ENCODE measurements around the gene ETV5. TPM values are rescaled to one million over a fixed set of nuclear protein-coding genes. Genes with fewer than 3 reads are reported as not detected.

Gene ETV5
- polyA plus RNA-seq, 1 of the 3 experiments (the other 2 are of a cell fraction): 20.9 TPM

DNA sequence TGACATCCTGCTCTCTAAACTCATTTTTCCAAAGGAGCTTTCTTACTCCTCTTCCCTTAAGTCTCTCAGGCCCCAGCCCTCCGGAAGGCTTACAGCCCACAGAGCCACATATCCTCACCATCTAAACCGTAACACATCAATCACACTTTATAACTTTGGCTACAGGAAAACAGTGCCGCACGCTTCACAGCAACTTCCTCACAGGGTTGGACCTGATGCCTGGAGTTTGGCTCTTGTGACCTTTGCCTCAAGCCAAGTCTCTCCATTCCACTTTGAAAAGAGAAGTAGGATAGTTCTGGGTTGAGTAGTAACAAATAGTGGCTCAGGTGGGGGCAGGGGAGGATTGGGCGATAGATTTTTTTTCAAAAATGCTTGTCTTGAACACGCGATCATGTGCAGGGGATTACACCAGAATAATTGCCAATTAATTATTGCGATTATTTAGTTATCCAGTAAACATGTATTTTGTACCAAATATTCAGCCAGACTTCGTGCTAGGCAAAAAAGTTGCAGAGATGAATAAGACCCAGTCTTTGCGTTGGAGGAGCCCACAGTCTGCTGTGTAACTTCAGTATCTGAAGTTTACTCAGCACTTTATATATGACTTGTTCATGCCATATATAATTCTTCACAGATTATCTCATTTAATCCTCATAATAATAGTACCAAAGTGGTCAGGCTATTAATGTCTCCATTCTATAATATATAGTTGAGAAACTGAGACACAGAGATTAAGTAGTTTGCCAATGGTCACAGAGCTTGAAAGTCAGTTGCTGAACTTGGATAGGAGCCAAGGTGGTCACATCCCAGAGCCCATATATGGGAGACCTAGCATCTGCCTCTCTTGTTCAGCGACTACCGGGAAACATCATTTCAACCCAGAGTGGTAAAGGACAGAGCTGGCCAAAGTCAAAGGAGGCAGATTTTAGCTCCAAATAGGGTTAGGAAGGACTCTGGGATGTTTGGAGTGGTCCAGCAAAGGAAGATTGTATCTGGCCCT lies 2.4 kb upstream of the ETV5 start:
- TF ChIP-seq FOXJ3 (CRISPR knock-in tag; IDR thresholded peaks at IDR 0.05): no peak
- TF ChIP-seq JUND (IDR thresholded peaks at IDR 0.05): no peak
- no peak for TF ChIP-seq EZH2phosphoT487 (IDR thresholded peaks at IDR 0.05; ENCODE audit: borderline replicate concordance, low read depth)
- no peak for TF ChIP-seq ELF1 (IDR thresholded peaks at IDR 0.05)
- no peak for TF ChIP-seq TAF1 (IDR thresholded peaks at IDR 0.05; ENCODE audit: borderline replicate concordance, low read depth, low read length)
- no peak for TF ChIP-seq SMC3 (IDR thresholded peaks at IDR 0.05; ENCODE audit: low read depth, low read length)
- TF ChIP-seq YY1 (IDR thresholded peaks at IDR 0.05; ENCODE audit: low read depth): no peak
- TF ChIP-seq, protein P1, sequence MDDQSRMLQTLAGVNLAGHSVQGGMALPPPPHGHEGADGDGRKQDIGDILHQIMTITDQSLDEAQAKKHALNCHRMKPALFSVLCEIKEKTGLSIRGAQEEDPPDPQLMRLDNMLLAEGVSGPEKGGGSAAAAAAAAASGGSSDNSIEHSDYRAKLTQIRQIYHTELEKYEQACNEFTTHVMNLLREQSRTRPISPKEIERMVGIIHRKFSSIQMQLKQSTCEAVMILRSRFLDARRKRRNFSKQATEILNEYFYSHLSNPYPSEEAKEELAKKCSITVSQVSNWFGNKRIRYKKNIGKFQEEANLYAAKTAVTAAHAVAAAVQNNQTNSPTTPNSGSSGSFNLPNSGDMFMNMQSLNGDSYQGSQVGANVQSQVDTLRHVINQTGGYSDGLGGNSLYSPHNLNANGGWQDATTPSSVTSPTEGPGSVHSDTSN (IDR thresholded peaks at IDR 0.05): no peak
- TF ChIP-seq, protein P2, sequence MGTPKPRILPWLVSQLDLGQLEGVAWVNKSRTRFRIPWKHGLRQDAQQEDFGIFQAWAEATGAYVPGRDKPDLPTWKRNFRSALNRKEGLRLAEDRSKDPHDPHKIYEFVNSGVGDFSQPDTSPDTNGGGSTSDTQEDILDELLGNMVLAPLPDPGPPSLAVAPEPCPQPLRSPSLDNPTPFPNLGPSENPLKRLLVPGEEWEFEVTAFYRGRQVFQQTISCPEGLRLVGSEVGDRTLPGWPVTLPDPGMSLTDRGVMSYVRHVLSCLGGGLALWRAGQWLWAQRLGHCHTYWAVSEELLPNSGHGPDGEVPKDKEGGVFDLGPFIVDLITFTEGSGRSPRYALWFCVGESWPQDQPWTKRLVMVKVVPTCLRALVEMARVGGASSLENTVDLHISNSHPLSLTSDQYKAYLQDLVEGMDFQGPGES (IDR thresholded peaks at IDR 0.05; ENCODE audit: low read depth, low read length): no peak
- peaks cover 12 to 18% of the 10 kb centered on the region in 2 experiments for H3K4me1 ChIP-seq (ENCODE audit: control insufficient read depth in 1 of 2, insufficient read depth in 2 of 2, low read depth in 1 of 2, low read length in 1 of 2)
- H3F3A ChIP-seq (replicated peaks; ENCODE audit: insufficient read depth): peaks cover 3% of the 10 kb centered on the region
- no peaks in the 10 kb centered on the region for H3K36me3 ChIP-seq (replicated peaks in 1 of 2; ENCODE audit: control insufficient read depth in 1 of 2, insufficient read depth in 2 of 2, low read length in 1 of 2)
- no peak for DNase-seq
- H2AFZ ChIP-seq (ENCODE audit: low read depth): no peak overlapping the region
- peaks cover 25% of the 10 kb centered on the region for H3K79me2 ChIP-seq (ENCODE audit: insufficient read depth)
- no peaks in the 10 kb centered on the region; the same call in 1 of the 2 replicates for H3K27me3 ChIP-seq (ENCODE audit: insufficient read depth)
- no peaks in the 10 kb centered on the region for H4K20me1 ChIP-seq (ENCODE audit: insufficient read depth)
- POLR2A ChIA-PET: no interaction called here
- H3K27ac ChIP-seq (ENCODE audit: low read depth in 2 of 2, low read length in 1 of 2): no peak overlapping the region
- H3K4me3 ChIP-seq (ENCODE audit: low read depth in 2 of 2, low read length in 1 of 2): no peak overlapping the region
- no peaks in the 10 kb centered on the region for H3K9me3 ChIP-seq
- WGBS (ENCODE audit: low lambda C conversion rate): 94% methylated on average over 12 of the region's 12 CpGs
- CTCF ChIA-PET: interaction anchor here (1.5 to 2.5 kb wide), 3 partner anchors 82 to 429 kb away, joined by 3 to 8 read pairs (median 7); no protein-coding TSS in a partner anchor
- no peaks in the 10 kb centered on the region for H3K9me2 ChIP-seq
- no peak overlapping the region for H3K9ac ChIP-seq
- no peak overlapping the region for H3K4me2 ChIP-seq

DNA sequence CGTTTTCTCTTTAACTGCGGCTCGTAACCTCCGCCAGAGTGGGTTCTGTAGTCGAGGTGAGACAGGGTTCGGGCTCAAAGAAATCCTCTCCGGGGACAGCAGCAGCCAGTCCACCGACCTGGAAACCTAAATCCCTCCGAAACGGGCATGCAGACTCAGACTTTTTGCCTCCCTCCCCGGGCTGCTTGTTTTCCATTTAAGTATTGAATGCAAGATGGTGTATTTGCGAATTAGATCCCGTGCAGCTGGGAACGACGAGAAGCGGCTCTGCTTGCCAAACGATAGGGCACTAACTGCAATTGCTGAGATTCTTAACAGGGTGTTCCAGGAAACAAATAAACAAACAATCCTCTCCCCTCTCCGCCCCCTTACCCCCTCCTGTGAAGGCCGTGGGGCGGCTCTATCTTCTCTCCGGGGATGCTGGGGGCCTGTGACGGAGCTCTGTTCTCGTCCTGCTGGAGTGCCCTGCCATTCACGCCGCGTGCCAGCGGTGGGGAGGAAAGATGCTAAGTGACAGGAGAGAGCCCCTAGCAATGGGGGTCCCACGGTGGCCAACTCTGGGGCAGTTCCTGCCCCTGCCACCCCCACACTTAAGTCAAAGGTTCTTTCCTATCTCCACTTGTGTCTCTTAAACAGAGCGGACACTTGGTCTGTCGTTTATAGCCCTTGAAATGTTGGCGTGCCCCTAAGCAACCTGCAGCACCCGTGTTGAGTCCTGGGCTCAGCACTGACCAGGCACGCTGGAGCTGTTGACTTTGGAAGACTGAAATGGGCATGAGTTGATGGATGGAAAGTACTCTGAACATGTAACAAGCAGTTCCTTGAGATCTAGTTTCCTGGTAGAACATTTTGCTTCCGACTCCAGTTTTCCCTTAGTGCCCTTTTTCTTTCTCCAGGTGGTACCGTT lies 1.3 kb upstream of the ETV5 start:
- Histone ChIP-seq H3K36me3 (replicated peaks in 1 of 2; ENCODE audit: control insufficient read depth in 1 of 2, insufficient read depth in 2 of 2, low read length in 1 of 2) (peaks cover 1 to 3% of the 10 kb centered on the region in 2 experiments), H3K79me2 (ENCODE audit: insufficient read depth) (peaks cover 36% of the 10 kb centered on the region), H3F3A (replicated peaks; ENCODE audit: insufficient read depth) (peaks cover 6% of the 10 kb centered on the region), H3K9me3 (no peaks in the 10 kb centered on the region), H3K9me2 (no peaks in the 10 kb centered on the region), H2AFZ (ENCODE audit: low read depth) (peak overlapping the region; percentile 98), H3K27ac (ENCODE audit: low read depth in 2 of 2, low read length in 1 of 2) (peak overlapping the region; percentile 93 to 97), H3K4me2 (peak overlapping the region; percentile 90), H4K20me1 (ENCODE audit: insufficient read depth) (no peaks in the 10 kb centered on the region), H3K9ac (peak overlapping the region; percentile 88), H3K27me3 (ENCODE audit: insufficient read depth) (no peaks in the 10 kb centered on the region; the same call in 1 of the 2 replicates), H3K4me3 (ENCODE audit: low read depth in 2 of 2, low read length in 1 of 2) (peak overlapping the region; percentile 61 to 65), H3K4me1 (ENCODE audit: control insufficient read depth in 1 of 2, insufficient read depth in 2 of 2, low read depth in 1 of 2, low read length in 1 of 2) (peaks cover 18 to 19% of the 10 kb centered on the region in 2 experiments)
- ChIA-PET POLR2A (interaction anchor here (0.9 to 2.5 kb wide), 3 partner anchors 12 to 426 kb away, joined by 3 to 16 read pairs (median 4); no protein-coding TSS in a partner anchor), CTCF (interaction anchor here (0.5 to 2.6 kb wide), 8 partner anchors 12 to 504 kb away, joined by 3 to 19 read pairs (median 3); no protein-coding TSS in a partner anchor)
- WGBS (ENCODE audit: low lambda C conversion rate): 38% methylated on average over 24 of the region's 35 CpGs
- peak; percentile 54 for DNase-seq
- TF ChIP-seq, protein P3, sequence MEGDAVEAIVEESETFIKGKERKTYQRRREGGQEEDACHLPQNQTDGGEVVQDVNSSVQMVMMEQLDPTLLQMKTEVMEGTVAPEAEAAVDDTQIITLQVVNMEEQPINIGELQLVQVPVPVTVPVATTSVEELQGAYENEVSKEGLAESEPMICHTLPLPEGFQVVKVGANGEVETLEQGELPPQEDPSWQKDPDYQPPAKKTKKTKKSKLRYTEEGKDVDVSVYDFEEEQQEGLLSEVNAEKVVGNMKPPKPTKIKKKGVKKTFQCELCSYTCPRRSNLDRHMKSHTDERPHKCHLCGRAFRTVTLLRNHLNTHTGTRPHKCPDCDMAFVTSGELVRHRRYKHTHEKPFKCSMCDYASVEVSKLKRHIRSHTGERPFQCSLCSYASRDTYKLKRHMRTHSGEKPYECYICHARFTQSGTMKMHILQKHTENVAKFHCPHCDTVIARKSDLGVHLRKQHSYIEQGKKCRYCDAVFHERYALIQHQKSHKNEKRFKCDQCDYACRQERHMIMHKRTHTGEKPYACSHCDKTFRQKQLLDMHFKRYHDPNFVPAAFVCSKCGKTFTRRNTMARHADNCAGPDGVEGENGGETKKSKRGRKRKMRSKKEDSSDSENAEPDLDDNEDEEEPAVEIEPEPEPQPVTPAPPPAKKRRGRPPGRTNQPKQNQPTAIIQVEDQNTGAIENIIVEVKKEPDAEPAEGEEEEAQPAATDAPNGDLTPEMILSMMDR (IDR thresholded peaks at IDR 0.05): no peak
- no peak for TF ChIP-seq ELF1 (IDR thresholded peaks at IDR 0.05)
